ENCODE results near the gene KLHL26. TPM values are rescaled to one million over a fixed set of nuclear protein-coding genes. Genes with fewer than 3 reads are reported as not detected.

Gene KLHL26
- total and polyA plus RNA-seq, 9 of the 15 experiments (the other 6 are each of a cell fraction or from before 2014, with no cell fraction given): 0.13 to 13.3 (median 1.4) TPM

GRCh38 chr19:18700501-18701249 is 63.8 kb downstream of the KLHL26 start:
- H3K27ac ChIP-seq (ENCODE audit: extremely low read depth, low read depth, low read length): no peak overlapping the region
- ChIA-PET CTCF (ENCODE audit: low intra/inter-chr PET ratio) (no interaction called here), POLR2A (interaction anchor here (0.6 kb wide), 1 partner anchor 283 kb away, joined by 3 read pairs; no protein-coding TSS in a partner anchor)
- no peaks in the 10 kb centered on the region for H3K9me3 ChIP-seq (replicated peaks; ENCODE audit: control insufficient read depth, insufficient read depth, low read depth, low read length)
- no peaks in the 10 kb centered on the region for H3K36me3 ChIP-seq (ENCODE audit: control insufficient read depth, insufficient read depth, low read length)
- intact Hi-C loops (cut with micrococcal nuclease) (no loop called here), in situ Hi-C loops (cut with MboI) (no loop called here)
- H3K9ac ChIP-seq (ENCODE audit: insufficient read depth in 1 of 2, low read depth in 2 of 2, low read length in 2 of 2): peak overlapping the region in 1 of 2 experiments; percentile 81; a peak in 2 of 4 replicates
- H3K4me3 ChIP-seq: peak overlapping the region; percentile 11; the same call in 1 of the 2 replicates
- peaks cover 17 to 43% of the 10 kb centered on the region in 2 experiments; a peak in 4 of 5 replicates for H3K4me1 ChIP-seq (replicated peaks in 1 of 2; ENCODE audit: control insufficient read depth in 2 of 2, insufficient read depth in 2 of 2, low read length in 2 of 2)
- ATAC-seq (peak; percentile 99), DNase-seq (ENCODE audit: extremely low read depth in 1 of 4, low spot score in 3 of 4) (peak; percentile 84 to 95 (median 90)), FAIRE-seq (peak; percentile 95)
- WGBS (ENCODE audit: insufficient coverage, low coverage, missing lambda C conversion rate): 0% methylated on average over 25 of the region's 35 CpGs
- no TSS peak for BruUV-seq (replicated peaks)
- H3K27me3 ChIP-seq (ENCODE audit: control insufficient read depth in 2 of 2, insufficient read depth in 2 of 2, low read length in 2 of 2): no peaks in the 10 kb centered on the region
- H2AFZ ChIP-seq (ENCODE audit: low read depth, low read length): 0 out of 2 replicates have a peak overlapping the region, but pooled peaks have one; percentile 41
- peaks cover 30% of the 10 kb centered on the region for H4K20me1 ChIP-seq (replicated peaks; ENCODE audit: control insufficient read depth, insufficient read depth, low read length)
- H3K79me2 ChIP-seq (ENCODE audit: control insufficient read depth, insufficient read depth, low read length): peaks cover 9% of the 10 kb centered on the region; the same call in 2 of the 3 replicates
- peak overlapping the region; percentile 63 for H3K4me2 ChIP-seq (ENCODE audit: insufficient read depth, low read length)
- H3K9me1 ChIP-seq (ENCODE audit: control insufficient read depth, insufficient read depth, low read length): peaks cover 3% of the 10 kb centered on the region
- TF ChIP-seq ZNF197 (CRISPR knock-in tag; IDR thresholded peaks at IDR 0.05; ENCODE audit: low read depth) (no peak), EWSR1 (IDR thresholded peaks at IDR 0.05; ENCODE audit: borderline replicate concordance, low read depth, partially characterized antibody) (no peak), ZNF717 (CRISPR knock-in tag; IDR thresholded peaks at IDR 0.05) (no peak), MXI1 (IDR thresholded peaks at IDR 0.05; ENCODE audit: low read depth, low read length) (no peak), TOE1 (IDR thresholded peaks at IDR 0.05; ENCODE audit: borderline replicate concordance) (no peak), TOE1 (CRISPR knock-in tag; IDR thresholded peaks at IDR 0.05; ENCODE audit: borderline replicate concordance, low read depth) (no peak), POLR2H (tag; IDR thresholded peaks at IDR 0.05; ENCODE audit: low read depth) (no peak), SOX6 (IDR thresholded peaks at IDR 0.05) (peak; percentile 78), PTTG1 (tag; IDR thresholded peaks at IDR 0.05; ENCODE audit: low read depth) (no peak), NR2C2 (CRISPR knock-in tag; IDR thresholded peaks at IDR 0.05) (no peak), NR2C2 (tag; IDR thresholded peaks at IDR 0.05) (no peak), ZNF507 (tag; conservative IDR thresholded peaks at IDR 0.05) (no peak), ZNF224 (CRISPR knock-in tag; IDR thresholded peaks at IDR 0.05) (no peak), SNAPC5 (CRISPR knock-in tag; IDR thresholded peaks at IDR 0.05) (no peak), KLF1 (tag; IDR thresholded peaks at IDR 0.05) (no peak), MLLT1 (IDR thresholded peaks at IDR 0.05) (no peak), BRD4 (IDR thresholded peaks at IDR 0.05) (no peak), ZNF766 (CRISPR knock-in tag; conservative IDR thresholded peaks at IDR 0.05) (no peak), HDGF (IDR thresholded peaks at IDR 0.05) (no peak), DPF2 (IDR thresholded peaks at IDR 0.05) (peak; percentile 88), MCM5 (IDR thresholded peaks at IDR 0.05; ENCODE audit: low read depth) (no peak), STAT5B (CRISPR knock-in tag; IDR thresholded peaks at IDR 0.05) (no peak), MBD2 (IDR thresholded peaks at IDR 0.05; ENCODE audit: borderline replicate concordance, low read depth) (peak; percentile 57; the same call in 1 of the 2 replicates), ESRRB (CRISPR knock-in tag; IDR thresholded peaks at IDR 0.05; ENCODE audit: borderline replicate concordance) (no peak), MAFK (IDR thresholded peaks at IDR 0.05; ENCODE audit: low read length) (no peak)
